Endothelial cell of hepatic sinusoid (primary cell): ENCODE measurements around the gene FAM89B.

Source experiments
- in situ Hi-C: cut with HindIII; loops from 2 replicates; pipeline ENCODE4 v1.10.0; 2017; ENCODE audit warnings: low sequenced_read_pairs

The FAM89B gene

DNA sequence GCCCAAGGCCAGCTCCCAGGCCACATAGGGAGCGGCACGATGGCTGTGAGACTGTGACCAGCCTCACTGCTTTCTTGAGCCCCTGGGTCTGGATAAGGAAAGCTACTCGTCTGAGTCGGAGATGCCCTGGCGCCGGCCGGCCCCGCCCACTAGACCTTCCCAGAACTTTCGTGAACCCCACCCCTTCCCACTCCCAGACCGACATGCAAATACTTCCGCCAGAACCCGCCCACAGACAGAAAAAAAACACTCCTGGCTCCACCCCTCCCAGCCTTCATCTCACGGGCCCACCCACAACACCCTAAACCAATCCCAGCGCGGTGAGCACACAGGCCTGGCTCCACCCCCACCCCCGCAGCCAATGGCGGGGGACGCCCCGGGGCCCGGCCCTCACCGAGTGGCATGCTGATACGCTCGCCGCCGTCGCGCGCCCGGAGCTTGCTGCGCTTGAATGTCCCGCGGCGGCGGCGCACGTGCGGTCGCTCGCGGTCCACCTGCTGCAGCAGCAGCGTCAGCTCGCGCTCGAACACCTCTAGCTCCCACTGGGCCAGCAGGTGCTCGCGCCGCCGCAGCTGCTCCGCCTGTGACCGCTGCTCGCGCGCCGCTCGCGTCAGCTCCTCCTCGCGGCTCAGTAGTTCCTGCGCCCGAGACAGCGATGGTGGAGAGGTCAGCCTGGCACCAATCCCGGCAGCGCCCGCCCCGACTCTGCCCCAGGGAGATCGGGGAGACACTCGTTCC is 34.7 kb downstream of the FAM89B start:
- in situ Hi-C loops = no loop called here

DNA sequence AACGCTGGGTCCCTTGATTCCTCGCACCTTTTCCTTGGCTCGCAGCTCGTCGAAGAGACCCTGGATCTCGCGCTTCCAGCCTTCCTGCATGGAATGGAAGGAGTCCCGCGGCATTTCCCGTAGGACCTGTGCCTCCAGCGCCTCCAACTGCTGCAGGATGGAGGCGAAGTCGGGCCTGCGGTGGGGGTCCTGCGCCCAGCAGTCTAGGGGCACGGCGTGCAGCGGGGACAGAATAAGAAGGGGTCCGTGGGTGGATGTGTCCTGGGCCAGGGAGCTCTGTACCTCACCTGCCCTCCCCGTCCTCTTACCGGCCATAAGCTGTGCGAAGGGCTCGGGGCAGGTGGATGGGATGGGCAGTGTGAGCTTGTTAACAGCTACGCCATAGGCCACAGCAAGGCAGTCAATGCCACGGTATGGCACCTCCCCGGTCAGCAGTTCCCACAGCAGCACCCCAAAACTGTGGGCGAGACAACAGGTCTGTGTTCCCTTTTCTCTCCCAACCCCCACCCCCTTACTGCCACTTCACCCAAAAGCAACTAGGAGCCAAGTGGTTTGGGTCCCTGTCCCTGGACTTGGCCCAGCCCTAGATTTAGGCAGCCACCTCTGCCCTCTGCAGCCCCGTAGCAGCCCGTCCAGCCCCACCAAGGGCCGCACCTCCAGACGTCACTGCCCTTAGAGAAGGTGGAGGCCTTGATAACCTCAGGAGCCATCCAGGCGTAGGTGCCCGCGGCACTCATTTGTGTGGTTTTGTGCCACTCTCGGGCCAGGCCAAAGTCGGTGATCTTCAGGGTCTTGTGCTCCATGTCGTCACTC is 35.5 kb downstream of the FAM89B start:
- in situ Hi-C loops = no loop called here

DNA sequence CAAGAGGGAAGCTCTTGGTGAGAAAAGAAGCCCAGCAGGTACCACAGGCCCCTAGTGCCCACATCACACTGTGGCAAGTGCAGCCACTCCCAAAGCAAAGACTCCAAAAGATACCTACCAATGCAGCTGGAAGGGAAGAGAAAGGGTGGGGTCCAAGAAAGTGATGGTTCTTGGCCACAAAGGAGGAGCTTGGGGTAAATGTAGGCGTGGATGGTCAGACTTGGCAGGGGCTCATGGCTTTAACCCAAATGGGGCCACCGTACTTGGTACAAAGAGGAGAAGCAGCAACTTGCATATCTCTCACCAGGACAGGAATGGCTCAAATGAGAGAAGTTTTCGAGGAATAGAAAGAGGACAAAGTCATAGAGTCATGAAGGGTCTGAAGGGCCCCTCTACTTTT is 36.9 kb downstream of the FAM89B start:
- in situ Hi-C loops = no loop called here

DNA sequence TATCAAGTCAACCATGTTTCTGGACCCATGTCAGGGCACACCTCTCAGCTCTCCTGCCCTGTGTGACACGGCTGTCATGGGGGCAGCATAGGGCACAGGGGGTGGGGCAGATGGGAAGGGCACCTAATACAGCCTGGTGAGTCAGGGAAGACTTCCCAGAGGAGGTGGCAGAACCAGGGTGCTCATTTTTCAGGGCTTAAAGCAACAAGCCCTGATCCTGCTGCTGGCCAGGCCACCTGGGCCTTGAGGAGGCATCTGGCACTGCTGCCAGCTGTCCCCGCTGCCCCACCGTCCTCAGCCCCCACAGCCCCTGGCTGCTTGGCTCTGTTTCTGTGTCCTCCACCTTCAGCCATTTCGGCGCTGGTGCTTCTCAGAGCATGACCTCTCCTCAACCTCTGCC is 37.3 kb downstream of the FAM89B start:
- in situ Hi-C loops = no loop called here

DNA sequence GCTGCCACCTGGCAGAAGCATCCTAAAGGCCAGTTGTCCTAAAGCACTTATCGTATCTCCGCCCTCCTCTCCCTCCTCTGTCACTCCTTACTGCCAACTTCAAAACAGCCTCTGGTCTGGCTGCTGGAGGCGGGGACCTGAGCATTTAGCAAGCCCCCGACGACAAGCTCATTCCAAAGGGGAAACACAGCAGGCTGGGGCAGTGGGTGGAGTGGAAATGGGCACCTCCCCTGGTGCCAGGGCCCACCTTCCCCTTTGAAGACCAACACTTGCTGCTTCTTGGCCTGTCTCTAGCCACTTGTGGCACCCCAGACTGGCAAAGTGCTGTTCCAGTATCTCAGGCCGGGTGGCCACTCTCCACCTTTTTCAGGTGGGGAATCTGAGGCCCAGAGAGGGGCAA is 38.1 kb downstream of the FAM89B start:
- in situ Hi-C loops = no loop called here

DNA sequence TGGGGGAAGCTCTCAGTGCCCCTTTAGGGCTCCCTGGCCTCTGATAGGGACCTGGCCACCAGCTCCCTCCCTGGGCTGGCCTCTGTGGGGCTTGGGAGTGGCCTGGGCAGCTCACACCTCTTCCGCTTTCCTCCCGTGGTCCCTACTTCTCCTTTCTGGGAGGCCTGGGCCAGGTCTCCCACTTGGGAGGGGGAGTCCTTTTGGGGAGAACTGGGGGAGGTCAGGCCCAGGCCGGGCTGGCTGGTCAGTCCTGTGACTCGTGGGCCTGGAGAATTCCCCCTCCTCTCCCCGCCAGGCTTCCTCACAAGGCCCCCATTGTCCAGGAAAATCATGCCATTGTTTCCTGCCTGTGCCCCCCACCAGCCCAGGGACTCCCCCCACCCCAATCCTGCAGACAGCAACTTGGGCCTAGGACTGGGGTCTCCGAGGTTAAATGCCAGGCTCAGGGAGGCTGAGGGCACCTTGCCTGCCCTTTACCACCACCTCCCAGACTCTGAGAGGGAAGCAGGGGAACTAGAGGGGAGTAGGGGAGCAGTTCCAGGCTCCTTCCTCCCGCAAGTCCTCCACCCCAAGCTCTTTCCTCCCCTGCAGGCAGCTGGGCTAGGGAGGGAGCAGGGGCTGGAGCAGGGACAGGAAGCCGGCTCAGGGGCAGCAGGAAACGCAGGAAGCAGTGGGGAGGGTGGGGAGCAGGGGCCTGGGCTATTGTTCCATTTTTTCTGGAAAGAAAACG is 38.9 kb downstream of the FAM89B start:
- in situ Hi-C loops = no loop called here

DNA sequence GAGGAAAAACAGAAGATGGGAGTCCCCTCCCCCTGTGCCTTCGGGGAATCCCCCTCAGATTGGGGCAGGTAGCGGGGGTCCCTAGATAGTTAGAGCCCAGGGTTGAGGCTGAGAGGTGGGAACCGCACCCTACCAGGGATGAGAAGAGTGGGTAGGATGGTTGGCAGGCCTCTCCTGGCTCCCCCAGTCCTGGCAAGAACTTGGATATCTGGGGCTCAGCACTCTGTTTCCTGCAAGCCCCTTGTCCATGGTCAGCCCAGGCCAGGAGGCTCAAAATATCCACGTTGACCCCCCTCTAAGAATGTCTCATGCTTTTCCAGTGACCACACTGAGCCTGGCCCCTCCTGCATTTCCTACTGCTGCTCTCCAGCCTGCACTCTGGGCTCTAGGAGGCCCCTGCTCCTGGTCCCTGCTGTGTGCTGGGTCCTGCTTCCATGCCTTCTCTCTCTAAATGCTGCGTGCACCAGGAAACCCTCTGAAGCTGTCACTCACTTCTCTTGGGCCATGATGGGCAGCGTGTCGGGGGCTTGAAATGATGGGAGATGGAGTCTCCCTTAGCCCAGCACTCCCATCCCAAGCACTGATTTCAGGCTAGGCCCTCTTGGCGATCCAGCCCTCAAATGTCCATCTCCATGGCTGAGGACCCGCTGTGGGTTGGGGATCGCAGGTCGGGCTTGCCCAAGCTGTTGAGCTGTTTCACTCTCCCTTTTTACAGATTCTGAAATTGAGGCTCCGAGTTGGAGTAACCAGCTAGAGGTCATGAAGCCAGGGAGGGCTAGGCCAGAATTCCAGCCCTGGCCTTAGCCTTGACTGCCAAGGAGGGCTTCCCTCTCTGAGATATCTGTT is 39.6 kb downstream of the FAM89B start:
- in situ Hi-C loops = no loop called here

DNA sequence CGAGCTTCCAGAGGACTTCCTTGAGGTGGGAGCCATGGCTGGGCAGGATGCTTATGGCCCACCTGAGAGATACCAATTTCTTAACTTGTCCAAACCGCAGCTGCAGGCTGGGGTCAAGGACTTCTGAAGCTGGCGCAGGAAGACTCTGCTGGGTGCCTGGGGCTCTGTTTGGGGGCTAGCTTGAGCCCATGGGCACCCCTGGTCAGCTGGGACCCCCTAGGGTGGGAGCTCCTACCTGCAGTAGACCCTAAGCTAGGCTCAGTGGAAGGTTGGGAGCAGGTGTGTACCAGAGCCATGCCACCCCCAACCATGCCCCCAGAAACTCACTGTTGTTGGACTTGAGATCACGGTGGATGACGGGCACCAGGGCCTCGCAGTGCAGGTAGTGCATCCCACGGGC is 40.4 kb downstream of the FAM89B start:
- in situ Hi-C loops = no loop called here

DNA sequence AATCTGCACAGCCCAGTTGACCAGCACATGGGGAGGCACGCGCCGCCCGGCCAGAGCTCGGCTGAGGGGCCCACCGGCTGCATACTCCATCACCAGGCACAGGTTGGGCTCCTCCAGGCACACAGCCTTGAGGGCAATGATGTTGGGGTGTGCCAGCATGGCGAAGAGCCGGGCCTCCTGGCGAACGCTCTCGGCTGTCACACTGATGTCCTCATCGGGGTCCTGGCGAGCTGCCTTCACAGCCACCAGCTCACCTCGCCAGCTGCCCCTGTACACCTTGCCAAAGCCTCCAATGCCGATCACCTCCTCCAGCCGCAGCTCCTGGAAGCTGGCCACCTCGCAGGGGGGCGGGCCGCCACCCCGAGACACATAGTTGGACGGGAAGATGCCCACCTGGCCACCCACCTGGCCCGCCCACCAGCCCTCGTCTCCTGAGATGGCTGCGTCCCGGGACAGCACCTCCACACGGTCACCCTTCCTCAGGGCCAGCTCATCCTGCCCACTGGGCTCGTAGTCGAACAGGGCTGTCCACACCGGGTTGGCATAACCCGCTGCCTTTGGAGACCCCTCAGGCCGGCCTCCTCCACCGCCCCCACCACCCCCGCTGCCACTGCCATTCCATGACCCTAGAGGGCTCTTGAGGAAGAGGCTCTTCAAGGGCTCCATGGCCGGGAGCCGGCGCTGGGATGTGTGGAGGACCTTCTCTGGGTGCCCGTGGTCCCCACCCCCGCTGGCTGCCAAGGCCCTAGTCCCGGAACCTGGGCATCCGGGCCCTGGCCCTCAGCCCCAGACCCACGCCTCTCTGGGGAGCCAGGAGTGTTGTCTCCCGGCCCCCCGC is 41.0 kb downstream of the FAM89B start:
- in situ Hi-C loops = no loop called here

DNA sequence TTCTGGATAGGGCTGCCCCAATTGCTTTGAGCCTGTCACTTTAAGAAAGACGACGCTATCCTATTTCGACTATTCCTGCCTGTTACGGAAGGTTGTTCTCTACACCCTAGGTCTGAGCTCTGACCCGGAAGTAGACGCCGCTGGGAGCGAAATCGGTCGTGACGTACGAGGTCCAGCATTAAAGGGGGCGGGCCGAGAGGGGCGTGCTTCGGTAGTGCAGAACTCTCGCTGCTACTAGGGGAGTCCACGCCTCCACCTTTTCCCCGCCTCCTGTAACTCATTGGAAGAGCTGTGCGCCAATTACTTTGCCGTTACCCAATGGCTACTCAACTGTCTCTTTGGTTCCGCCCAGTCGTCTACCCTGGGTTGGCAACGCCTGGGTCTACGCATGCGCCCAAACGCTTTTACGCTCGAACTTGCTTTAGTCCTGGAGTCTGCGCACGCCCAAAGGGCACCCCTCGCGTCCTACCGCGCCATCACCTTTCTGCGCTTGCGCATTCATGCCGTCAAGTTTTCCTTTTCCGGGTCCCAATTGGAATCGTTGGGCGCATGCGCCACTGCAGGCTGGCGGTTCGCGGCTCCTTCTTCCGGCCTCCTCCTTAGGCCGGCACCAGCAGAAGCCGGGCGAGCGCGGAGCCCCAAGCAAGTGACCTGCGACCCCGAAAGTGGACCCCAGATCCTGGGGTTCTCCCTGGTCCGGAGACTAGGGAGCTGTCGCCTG is 43.1 kb downstream of the FAM89B start, which contains the start of gene PCNX3:
PCNX3 (plus strand) TSS at position 548 of the 721 bp plus-strand sequence. CDS start 536 bp downstream, outside the sequence.
- in situ Hi-C loops = no loop called here

DNA sequence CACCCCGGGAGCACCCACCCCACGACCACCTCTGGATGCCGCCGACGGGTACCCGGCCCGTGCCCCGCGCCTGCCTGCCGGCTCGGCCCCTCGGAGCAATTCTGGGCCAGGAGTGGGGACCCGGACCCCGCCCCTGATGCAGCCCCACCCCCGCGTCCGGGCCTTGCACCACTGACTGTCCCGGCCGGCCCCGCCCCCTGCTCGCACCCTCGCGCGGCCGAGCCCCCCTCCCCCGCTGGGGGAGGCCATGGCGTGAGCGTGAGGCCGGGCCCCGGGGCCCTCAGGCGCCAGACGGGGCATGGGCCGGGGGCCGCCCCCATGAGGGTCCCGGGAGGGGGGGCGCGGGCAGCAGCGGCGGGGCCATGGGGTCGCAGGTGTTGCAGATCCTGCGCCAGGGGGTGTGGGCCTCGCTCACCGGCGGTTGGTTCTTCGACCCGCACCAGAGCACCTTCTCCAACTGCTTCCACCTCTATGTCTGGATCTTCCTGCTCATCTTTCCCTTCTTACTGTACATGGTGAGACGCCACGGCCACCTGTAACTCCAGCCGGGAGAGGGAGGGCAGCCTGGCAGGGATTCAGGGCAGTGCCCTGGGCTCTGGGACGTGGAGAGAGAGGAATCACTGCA is 43.7 kb downstream of the FAM89B start:
- in situ Hi-C loops = no loop called here

DNA sequence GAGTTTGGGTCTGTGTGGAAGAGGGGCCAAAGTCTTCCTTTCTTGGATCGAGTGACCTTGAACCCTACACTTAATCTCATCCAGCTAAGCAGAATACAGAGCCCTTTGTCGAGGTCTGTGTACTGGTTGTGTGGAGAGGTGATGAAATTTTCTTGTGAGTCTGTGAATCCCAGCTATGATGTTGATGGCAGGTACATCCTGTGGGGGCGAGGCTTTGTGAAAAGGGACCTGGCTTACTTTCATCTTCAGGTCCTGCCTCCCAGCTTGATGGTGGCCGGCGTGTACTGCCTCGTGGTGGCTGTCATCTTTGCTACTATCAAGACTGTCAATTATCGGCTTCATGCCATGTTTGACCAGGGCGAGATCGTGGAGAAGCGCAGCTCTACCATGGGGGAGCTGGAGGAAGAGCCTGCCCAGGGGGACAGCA is 44.2 kb downstream of the FAM89B start:
- in situ Hi-C loops = no loop called here

DNA sequence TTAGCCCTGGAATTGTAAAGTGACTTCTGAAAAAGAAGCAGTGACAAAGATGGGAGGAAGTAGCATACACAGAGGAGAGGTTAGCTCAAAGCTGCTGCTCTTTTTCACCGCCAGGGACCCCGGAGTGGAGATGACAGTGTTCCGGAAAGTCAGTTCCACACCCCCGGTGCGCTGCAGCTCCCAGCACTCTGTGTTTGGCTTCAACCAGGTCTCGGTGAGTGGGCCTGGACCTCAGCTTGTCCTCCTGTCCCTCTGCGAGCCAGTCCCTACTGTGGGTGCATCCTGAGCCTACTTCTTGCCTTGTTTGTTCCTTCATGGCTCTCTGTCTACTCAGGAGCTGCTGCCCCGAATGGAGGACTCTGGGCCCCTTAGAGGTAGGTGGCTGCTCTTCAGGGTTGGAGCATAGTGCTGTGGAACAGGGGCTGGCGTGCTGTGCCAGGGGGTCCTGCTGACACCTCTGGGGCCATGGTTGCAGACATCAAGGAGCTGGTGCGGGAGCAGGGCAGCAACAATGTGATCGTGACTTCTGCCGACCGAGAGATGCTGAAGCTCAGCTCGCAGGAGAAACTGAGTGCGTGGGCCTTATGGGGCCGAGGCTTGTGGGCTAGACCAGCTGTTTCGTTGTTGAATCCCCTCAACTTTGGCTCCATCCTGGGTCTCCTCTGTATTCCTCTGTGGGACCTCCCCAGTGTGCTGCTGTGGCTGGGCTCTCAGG is 45.0 kb downstream of the FAM89B start:
- in situ Hi-C loops = no loop called here

DNA sequence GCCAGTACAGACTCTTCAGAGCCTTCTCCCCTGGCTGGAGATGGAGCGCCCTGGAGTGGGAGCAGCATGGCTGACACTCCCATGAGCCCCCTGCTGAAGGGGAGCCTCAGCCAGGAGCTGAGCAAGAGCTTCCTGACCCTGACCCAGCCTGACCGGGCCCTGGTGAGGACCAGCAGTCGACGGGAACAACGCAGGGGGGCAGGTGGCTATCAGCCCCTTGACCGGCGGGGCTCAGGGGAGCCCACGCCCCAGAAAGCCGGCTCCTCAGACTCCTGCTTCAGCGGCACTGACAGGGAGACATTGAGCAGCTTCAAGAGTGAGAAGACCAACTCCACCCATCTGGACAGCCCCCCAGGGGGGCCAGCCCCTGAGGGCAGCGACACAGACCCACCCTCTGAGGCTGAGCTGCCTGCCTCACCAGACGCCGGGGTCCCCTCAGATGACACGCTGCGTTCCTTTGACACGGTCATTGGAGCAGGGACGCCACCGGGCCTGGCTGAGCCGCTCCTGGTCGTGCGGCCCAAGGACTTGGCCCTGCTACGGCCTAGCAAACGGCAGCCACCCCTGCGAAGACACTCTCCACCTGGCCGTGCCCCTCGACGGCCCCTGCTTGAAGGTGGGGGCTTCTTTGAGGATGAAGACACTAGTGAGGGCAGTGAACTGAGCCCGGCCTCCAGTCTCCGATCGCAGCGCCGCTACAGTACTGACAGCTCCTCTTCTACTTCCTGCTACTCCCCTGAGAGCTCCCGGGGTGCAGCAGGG is 45.8 kb downstream of the FAM89B start:
- in situ Hi-C loops = no loop called here

DNA sequence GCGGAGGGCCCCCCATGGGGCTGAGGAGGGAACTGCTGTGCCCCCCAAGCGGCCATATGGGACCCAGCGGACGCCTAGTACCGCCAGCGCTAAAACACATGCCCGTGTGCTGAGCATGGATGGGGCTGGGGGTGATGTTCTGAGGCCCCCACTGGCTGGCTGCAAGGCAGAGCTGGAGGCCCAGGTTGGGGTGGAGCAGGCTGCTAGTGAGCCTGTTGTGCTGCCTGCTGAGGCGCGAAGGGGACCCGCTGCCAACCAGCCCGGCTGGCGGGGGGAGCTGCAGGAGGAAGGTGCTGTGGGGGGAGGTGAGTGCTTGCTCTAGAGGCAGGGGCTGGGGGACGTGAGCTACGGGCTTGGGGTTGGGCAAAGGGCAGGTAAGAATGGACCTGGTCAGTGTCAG is 46.4 kb downstream of the FAM89B start:
- in situ Hi-C loops = no loop called here

DNA sequence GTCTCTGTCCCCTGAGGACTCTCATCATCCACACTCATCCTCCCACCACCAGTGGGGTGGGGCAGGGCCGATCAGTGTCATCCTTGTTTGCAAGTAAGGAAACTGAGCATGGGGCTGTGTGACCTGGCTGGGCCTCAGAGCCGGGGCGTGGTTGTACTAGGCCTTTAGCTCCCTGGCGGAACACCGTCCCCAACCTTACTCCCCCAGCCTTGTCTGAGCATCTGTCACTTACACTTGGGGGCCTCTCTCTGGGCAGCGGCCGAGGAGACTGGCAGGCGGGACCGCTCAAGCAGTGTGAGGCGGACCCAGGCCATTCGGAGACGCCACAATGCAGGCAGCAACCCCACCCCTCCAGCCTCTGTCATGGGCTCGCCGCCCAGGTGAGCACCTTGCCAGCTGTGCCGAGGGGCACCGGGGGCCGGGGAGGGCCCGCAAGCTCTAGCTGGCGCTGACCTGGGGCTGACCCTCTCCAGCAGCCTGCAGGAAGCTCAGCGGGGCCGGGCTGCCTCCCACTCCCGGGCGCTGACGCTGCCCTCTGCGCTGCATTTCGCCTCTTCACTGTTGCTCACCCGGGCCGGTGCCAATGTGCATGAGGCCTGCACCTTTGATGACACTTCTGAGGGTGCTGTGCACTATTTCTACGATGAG is 47.1 kb downstream of the FAM89B start:
- in situ Hi-C loops = no loop called here

DNA sequence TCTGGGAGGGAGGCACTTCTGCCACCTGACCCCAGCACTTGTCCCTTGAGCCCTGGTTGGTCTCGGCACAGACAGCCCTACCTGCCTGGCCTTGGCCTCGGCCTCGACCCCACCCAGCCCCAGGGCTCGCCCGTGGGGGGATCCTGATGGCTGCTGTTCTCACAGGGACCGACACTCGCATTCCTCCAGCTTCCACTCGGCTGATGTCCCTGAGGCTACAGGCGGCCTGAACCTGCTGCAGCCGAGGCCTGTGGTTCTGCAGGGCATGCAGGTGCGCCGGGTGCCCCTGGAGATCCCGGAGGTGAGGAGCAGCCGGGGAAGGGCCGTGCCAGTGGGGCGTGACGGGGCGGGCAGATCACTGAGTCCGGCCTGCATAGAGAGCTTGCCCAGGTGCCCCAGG is 48.3 kb downstream of the FAM89B start:
- in situ Hi-C loops = no loop called here
